SIG-M5 treated with dmso at 0.1 percent for 504 hours (cell line): Measurements from ENCODE around the gene PDIA2.
"Not testable (repeated sequence)": the region's sequence is repeated elsewhere in the genome, so short reads cannot be mapped to it uniquely, and the experiment has no call there.

Source experiments
- DNase-seq: peaks from one replicate; lab custom pipeline; 2025; ENCODE audit not compliant: unreplicated experiment; lab: John Stamatoyannopoulos, UW

Gene PDIA2

GRCh38 chr16:263944-264343, 19.0 kb upstream of the PDIA2 start:
- DNase-seq: no peak

- no peak for DNase-seq
Measured at GRCh38 chr16:264440-264951, 18.5 kb upstream of the PDIA2 start.

DNA sequence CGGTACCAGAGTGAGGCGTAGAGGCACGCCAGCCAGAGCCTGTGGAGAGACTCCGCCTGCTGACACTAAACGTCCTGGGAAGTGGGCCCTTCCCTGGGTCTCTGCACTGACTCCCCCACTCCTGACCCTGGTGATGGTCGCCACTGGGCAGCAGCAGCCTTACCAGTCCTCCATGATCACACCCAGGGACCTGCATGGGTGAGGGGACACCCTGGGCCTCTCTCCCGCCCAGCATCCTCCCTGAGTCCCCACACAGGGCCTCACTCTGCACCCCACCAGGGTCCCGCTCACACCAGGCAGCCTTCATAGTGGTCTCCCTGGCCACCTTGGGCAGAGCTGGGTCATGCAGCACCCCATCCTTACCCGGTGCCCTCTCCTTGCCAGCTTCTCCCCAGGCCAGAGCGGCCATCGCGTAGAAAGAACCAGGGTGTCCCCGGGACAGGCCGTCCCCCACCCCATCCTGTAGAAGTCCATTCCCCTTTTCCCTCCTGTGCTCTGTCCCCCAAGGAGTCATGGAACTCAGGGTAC, 17.9 kb upstream of the PDIA2 start:
- no peak for DNase-seq

DNA sequence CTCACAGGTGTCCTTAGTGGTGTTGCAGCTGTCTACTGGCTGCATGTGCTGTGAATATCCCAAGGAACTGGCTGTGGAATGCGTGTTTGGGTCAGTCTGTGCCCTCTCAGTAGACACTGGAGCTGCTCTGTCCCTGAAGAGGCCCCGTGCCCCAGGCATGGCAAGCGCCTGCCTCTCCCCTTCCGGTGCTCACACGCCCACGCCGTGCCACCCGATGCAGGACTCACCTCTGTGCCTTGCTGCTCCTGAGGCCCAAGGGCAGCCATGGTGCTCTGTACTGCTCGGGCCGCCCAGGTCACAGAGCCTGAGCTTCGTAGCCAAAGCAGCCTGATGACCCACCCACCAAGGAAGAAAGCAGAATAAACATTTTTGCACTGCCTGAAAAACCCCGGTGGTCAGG, 17.3 kb upstream of the PDIA2 start:
- DNase-seq: no peak

DNA sequence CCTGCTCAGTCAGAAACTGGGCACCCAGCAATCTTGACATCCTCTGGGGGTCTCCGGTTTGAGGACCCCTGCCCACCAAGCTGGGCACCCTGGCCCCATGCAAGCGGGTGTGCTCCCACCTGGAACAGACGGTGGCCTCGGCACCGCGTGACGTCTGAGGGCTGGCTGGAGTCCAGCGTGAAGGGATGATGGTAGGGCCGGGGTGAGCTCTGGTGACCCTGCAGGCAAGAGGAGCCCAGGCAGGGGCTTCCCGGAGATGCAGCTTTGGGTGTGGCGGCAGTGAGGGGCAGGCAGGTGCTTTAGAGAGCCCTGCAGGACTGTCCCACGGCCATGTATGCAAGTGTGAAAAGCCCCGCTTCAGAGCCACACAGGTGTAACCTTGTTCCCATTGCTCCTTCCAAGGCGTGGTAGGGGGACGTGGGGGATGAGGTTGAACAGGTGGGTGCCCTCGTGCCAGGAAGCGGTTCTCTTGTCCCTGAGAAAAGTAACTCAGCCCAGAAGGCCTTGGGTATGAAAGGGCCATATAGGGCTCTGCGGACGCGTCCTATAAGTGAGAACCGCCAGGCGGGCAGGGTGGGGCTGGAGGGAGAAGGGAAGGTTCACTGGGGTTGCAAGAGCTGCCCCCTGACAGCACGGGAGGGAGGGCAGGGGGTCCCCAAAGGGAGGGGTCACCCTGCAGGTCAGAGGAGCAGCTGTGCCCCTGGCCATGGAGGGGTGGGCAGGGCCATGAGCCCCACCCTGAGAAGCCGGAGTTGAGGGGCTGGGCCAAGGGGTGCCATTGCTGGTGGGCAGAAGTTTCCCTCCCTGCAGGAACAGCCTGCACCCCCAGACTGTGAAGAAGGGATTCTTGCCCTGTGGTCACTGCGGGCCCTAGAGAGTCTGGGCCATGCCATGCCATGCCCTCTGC, 16.5 kb upstream of the PDIA2 start:
- DNase-seq: no peak

GRCh38 chr16:267562-267961, 15.4 kb upstream of the PDIA2 start:
- not testable (repeated sequence) for DNase-seq

GRCh38 chr16:268141-269053, 14.6 kb upstream of the PDIA2 start:
- no peak for DNase-seq

DNA sequence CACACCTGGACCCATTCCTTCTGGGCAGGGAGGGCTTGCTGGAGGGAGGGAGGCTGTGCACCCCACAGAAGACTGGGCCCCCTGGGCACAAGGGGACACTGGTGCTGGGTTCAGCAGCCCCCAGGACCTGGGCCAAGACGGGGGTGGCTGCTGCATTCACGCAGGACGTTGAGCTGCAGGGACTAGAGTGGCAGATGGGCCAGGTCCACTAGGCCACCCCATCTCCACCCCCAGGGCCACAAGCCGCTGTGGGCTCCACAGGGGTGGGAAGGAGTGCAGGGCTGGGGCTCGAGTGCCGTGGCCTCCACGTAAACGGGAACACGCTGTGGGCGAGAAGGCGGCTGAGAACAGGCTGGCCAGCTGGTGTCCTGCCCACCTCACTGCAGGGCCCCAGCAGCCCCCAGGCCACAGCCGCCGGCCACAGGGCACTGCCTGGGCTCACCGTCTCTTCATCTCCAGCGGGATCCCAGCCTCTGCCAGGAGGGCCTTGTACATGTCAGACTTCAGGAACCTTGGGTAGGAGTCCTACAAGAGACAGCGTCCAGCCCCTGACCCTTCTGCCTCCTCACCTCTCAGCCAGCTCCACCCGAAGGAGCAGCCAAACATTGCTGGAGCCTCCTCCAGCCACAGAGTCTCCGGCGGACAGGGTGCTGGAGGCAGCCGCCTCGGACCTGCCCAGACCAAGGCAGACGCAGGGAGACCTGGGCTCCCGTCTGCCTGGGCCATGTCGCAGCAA, 13.7 kb upstream of the PDIA2 start:
- no peak for DNase-seq

DNA sequence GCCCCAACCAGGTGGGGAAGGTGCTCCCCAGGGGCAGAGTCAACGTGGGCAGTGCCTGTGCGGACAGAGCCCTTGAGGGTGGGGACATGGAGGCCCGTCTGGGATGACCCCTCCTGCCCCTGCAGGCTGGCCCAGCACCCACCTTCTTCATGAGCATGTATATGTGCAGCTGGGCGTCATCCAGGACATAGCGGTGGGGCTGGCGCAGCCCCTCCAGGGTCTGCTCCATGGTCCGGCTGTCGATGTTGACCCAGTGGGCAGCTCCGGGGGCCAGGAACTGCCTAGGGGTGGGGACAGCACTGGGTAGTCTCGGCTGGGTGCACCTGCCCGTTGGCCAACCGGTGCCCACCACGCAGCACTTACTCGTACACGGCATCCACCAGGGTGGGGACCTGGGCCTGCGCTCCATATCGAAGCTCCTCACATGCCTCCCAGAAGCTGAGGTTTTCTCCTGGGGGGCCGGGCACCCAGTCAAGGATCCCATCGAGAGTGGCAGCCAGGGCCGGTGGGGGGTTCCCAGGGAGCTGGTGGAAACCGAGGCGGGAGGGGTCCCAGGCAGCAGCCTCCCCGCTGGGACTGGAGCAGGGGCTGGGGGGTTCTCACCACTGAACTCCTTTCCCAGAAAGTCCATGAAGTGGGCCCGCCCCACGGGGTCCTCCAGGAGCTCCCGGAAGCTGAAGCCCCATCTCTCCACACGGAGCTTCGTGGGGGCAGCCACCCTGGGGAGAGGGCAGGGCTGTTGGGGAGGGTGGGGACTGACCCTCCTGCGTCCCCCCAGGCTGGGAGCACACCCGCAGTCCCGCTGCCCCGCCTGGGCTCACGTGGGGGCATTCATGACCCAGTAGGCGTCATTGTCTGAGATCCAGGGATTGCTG, 12.3 kb upstream of the PDIA2 start:
- DNase-seq: no peak

DNA sequence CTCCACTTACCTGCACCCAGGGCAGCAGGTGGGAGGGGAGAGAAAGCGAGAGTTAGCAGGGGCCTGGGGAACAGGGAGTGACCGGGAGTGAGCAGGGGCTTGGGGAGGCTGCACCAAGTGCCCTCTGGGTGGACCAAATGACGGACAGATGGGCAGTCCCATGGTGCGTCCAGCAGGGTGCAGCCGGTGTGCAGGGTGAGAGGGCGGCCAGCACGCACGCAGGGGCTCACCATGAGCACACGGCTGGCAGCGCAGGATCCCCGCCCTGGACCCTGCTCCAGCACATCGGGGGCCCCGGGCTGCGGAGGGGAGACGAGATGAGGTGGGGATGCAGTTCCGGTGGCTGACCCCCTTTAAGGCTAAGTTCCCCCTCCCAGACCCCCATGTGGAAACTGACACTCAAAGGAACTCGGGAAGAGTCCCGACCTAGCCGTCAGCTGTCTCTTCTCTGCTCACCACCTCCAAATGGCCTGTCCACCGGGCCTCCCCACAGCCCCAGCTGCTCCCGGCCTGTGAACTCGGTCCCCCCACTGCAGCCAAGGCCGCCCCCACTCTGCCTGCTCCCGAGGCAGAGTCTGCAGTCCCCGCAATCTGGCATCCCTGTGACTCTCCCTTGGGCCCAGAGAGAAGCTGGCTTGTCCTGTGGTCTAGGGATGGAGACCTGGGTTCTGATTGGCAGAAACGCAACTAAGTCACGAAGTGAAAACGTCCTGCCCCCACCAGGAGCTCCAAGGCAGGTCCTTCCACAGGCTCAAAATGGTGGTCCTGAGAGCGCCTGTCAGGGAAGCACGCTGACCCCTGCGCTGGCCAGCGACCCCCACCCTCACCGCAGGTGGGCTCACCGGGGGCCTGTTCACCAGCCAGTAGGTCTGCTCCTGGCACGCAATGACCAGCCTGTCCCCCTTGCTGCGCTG, 10.1 kb upstream of the PDIA2 start:
- no peak for DNase-seq

DNA sequence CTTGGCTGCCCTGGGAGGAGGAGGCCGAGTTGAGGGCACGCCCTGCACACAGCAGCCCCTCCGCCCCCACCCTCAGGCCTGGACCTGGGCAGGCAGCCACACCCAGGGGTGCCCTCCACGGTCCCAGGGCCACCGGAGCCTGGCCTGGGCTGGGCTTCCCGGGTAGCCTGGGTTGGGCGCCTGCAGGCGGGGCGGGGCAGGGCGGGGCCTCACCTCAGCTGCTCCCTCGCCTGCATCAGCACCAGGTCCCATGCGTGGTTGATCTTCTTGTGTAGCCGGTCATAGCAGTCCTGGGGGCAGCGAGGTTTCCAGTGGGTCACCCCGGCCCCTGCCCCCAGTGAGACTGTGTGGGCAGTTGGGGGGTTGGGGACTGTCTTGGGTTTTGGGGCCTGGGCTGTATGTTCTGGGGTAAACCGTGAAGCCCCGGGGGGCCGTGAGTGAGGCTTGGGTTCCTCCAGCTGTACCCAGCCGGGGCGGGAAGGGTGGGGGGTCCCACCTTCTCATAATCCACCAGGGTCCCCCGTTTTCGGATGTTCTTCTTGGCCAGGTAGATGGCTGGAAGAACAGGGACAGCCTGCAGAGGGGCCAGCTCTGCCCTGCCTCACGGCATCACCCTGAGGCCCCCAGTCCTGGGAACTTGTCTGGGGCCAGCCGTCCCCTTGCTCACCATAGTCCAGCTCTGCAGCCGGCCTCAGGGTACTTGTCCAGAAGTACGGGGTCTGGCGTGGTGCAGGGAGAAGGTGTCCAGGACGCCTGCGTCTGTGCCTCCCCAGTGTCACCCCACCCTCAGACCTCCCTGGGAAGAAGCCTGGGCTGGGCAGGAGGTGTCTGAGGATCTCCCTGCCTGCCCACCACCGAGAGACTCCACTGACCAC, 9.2 kb upstream of the PDIA2 start:
- peak; percentile 4 for DNase-seq

- no peak for DNase-seq
Measured at GRCh38 chr16:275041-275641, 7.8 kb upstream of the PDIA2 start.

DNA sequence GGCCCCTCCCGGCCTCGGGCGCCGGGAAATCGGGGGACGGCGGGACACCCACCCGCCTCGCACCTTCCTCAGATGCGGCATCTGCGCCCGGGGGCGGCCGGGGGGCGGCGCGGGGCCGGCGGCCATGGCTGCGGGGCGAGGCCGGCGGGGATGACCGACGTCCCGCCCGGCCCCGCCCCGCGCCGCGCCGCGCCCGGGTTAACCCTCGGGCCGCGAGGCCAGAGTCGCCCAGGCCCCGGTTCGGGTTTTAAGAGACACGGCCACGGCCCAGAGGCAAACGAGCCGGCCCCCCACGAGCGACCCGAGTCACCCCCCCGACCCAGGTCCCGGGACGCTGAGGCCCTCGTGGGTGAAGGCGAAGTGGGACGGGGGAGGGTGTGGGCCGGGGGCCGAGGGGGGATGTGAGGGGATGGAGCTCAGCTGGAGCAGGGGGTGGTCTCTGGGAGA, 7.2 kb upstream of the PDIA2 start, which contains the start of gene RGS11:
RGS11 (minus strand) TSS at position 159 of the 447 bp plus-strand sequence; CDS start at position 126, 33 bp downstream.
- DNase-seq: no peak

GRCh38 chr16:276426-277077, 6.4 kb upstream of the PDIA2 start:
- no peak for DNase-seq

DNA sequence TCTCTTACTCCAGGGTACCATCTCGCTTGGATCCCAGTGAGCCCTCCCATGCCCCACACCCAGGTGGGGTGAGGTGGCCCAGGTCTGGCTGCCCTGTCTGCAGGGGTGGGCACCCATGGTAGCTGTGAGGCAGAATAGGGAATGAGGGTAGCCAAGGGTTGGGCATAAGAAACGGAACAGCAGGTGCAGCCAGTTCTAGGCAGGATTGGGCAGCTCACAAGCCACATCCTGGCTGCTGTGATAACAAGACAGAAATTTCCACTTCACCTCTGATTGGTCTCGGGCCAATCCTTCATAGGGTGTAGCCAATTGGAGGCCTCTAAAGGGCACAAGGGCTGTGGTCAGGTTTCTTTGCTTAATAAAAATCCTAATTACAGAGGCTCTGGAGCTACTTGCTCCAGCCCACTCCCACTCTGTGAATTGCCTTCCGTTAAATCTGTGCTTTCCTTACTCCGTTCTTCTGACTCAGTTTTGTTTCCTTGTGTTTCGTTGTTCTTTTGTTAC, 4.0 kb upstream of the PDIA2 start:
- peak; percentile 41 for DNase-seq

DNA sequence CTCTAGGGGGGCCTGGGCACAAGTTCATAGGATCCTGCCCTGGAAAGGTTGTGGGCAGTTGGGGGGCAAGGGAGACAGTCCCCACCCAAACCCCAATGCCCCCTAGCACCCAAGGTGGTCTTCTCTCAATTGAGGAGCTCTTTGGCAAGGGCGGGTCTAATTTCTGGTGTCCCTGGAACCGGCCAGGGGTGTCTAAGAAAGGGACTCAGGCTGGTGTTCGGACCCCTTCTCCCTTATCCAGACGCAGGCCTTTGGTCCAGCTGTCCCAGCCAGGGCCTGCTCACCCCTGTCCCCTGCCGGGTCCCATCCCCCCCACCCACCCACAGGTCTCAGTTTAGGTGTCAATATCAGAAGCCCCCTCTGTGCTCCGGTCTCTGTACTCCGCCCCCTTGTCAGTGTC, 3.4 kb upstream of the PDIA2 start:
- no peak for DNase-seq
